Measurements from ENCODE around the gene HLA-DPB1. TPM values are rescaled to one million over a fixed set of nuclear protein-coding genes. Genes with fewer than 3 reads are reported as not detected.

HLA-DPB1 gene
- total and polyA plus RNA-seq, 2 of the 4 experiments (the other 2 are of a cell fraction), result 7.7 to 10.7 TPM

DNA sequence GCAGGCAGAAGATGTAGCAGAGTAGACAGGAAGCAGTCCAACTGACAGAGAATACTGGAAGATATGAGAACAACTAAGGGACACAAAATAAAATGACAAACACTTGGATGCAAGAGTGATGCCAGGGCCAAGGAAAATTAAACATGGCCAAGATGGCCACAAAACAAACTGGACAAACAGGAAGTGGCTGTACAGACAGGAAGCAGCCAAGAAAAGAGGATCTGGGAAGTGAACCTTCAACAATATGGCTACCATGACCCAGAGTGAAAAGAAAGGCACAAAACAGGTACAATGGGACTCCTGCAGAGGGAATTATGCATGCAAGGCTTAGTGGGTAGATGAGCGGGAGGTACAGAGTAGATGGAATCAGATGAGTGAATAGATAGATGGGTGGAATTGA, 29.1 kb downstream of the HLA-DPB1 start:
- H3K23ac ChIP-seq (ENCODE audit: low read depth, low read length), result no peak overlapping the region
- H3K4me1 ChIP-seq (ENCODE audit: control insufficient read depth, insufficient read depth, low read length), result no peaks in the 10 kb centered on the region
- no peak overlapping the region for H3K4me2 ChIP-seq (ENCODE audit: low read depth, low read length)
- ChIA-PET CTCF (no interaction called here), POLR2A (ENCODE audit: unreplicated experiment) (interaction anchor here (0.6 kb wide), 1 partner anchor 39 kb away, joined by 3 read pairs; no protein-coding TSS in a partner anchor)
- H3K18ac ChIP-seq (ENCODE audit: low read depth, low read length), result no peak overlapping the region
- no peak overlapping the region for H4K8ac ChIP-seq (ENCODE audit: low read depth in 2 of 2, low read length in 2 of 2)
- H4K91ac ChIP-seq (ENCODE audit: insufficient read depth, low read depth, low read length), result no peak overlapping the region
- H4K5ac ChIP-seq (ENCODE audit: low read depth, low read length), result no peak overlapping the region
- H2BK120ac ChIP-seq (ENCODE audit: low read depth, low read length), result no peak overlapping the region
- in situ Hi-C loops (cut with MboI; ENCODE audit: low sequenced_read_pairs), result no loop called here
- H4K20me1 ChIP-seq (ENCODE audit: insufficient read depth, low read length), result no peaks in the 10 kb centered on the region
- no peak overlapping the region for H3K4me3 ChIP-seq (ENCODE audit: insufficient read depth, low read depth, low read length)
- 63% methylated on average over 1 of the region's 1 CpG; no CpG with 5 or more reads in 1 of the 2 experiments for WGBS, 2 experiments (ENCODE audit: extremely low coverage in 2 of 2, insufficient read length in 1 of 2)
- no peak overlapping the region for H2AK9ac ChIP-seq (replicated peaks; ENCODE audit: low read depth, low read length, poor library complexity)
- no peaks in the 10 kb centered on the region for H3K36me3 ChIP-seq (ENCODE audit: control insufficient read depth, insufficient read depth, low read length)
- H3K9me3 ChIP-seq (ENCODE audit: control insufficient read depth, insufficient read depth, low read length), result peaks cover 4% of the 10 kb centered on the region; the same call in 1 of the 2 replicates
- H3K9ac ChIP-seq (ENCODE audit: low read depth, low read length), result no peak overlapping the region
- ATAC-seq (ENCODE audit: low read depth) (no peak), DNase-seq (no peak)
- H2BK20ac ChIP-seq (ENCODE audit: low read depth, low read length), result no peak overlapping the region
- no peak overlapping the region for H2BK15ac ChIP-seq (ENCODE audit: low read depth, low read length)
- no peak overlapping the region for H2AK5ac ChIP-seq (ENCODE audit: low read depth, low read length)
- no peak for TF ChIP-seq RFX5 (IDR thresholded peaks at IDR 0.05; ENCODE audit: low read depth, low read length)
- TF ChIP-seq MAZ (IDR thresholded peaks at IDR 0.05; ENCODE audit: borderline replicate concordance, low read depth, low read length), result no peak
- no peak for TF ChIP-seq CEBPB (IDR thresholded peaks at IDR 0.05; ENCODE audit: low read depth, low read length)
- TF ChIP-seq MAFK (IDR thresholded peaks at IDR 0.05; ENCODE audit: low read depth, low read length), result no peak
- TF ChIP-seq RCOR1 (IDR thresholded peaks at IDR 0.05; ENCODE audit: insufficient replicate concordance, low read length), result no peak
- TF ChIP-seq, protein P1, sequence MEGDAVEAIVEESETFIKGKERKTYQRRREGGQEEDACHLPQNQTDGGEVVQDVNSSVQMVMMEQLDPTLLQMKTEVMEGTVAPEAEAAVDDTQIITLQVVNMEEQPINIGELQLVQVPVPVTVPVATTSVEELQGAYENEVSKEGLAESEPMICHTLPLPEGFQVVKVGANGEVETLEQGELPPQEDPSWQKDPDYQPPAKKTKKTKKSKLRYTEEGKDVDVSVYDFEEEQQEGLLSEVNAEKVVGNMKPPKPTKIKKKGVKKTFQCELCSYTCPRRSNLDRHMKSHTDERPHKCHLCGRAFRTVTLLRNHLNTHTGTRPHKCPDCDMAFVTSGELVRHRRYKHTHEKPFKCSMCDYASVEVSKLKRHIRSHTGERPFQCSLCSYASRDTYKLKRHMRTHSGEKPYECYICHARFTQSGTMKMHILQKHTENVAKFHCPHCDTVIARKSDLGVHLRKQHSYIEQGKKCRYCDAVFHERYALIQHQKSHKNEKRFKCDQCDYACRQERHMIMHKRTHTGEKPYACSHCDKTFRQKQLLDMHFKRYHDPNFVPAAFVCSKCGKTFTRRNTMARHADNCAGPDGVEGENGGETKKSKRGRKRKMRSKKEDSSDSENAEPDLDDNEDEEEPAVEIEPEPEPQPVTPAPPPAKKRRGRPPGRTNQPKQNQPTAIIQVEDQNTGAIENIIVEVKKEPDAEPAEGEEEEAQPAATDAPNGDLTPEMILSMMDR (conservative IDR thresholded peaks at IDR 0.05; ENCODE audit: low read depth, low read length), result no peak
- TF ChIP-seq MXI1 (IDR thresholded peaks at IDR 0.05; ENCODE audit: borderline replicate concordance, low read depth, low read length), result no peak
- TF ChIP-seq CHD1 (IDR thresholded peaks at IDR 0.05; ENCODE audit: low read depth, low read length), result no peak
- TF ChIP-seq, protein P2, sequence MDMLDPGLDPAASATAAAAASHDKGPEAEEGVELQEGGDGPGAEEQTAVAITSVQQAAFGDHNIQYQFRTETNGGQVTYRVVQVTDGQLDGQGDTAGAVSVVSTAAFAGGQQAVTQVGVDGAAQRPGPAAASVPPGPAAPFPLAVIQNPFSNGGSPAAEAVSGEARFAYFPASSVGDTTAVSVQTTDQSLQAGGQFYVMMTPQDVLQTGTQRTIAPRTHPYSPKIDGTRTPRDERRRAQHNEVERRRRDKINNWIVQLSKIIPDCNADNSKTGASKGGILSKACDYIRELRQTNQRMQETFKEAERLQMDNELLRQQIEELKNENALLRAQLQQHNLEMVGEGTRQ (IDR thresholded peaks at IDR 0.05; ENCODE audit: low read depth, low read length), result no peak
- no peak for TF ChIP-seq POLR2A (IDR thresholded peaks at IDR 0.05; ENCODE audit: low read depth, low read length)
- H3K27me3 ChIP-seq (ENCODE audit: control insufficient read depth, insufficient read depth, low read length), result peaks cover 16% of the 10 kb centered on the region
- H3K4ac ChIP-seq (ENCODE audit: low read depth, low read length), result no peak overlapping the region
- intact Hi-C loops (cut with micrococcal nuclease), result no loop called here
- H2BK5ac ChIP-seq (ENCODE audit: low read depth, low read length, poor library complexity, severe bottlenecking), result no peak overlapping the region
- no peak overlapping the region for H3K56ac ChIP-seq (ENCODE audit: extremely low read depth, insufficient read depth, low read length)
- H3K14ac ChIP-seq (replicated peaks; ENCODE audit: low read depth, low read length), result no peak overlapping the region
- H3K9me1 ChIP-seq (ENCODE audit: insufficient read depth, low read length), result no peaks in the 10 kb centered on the region
- dilution Hi-C loops (cut with HindIII; ENCODE audit: low sequenced_read_pairs, unreplicated experiment), result no loop called here
- H2AFZ ChIP-seq (replicated peaks; ENCODE audit: low read length, poor library complexity), result no peak overlapping the region
- no peak overlapping the region for H3K27ac ChIP-seq (ENCODE audit: insufficient read depth, low read length)
- no peaks in the 10 kb centered on the region for H3K79me1 ChIP-seq (ENCODE audit: low read depth in 1 of 2, low read length in 2 of 2)
- no TSS peak for BruUV-seq (replicated peaks)

Data from IMR-90 (cell line).